ENCODE results near the gene ADPRHL1.

GRCh38 chr13:113471844-113472243 lies 18.6 kb upstream of the ADPRHL1 start:
- TF ChIP-seq MAX (IDR thresholded peaks at IDR 0.05) = no peak
- TF ChIP-seq EP300 (IDR thresholded peaks at IDR 0.05; ENCODE audit: borderline replicate concordance) = no peak
- no peak for TF ChIP-seq FOXM1 (IDR thresholded peaks at IDR 0.05; ENCODE audit: borderline replicate concordance, low read depth)
- no peak for TF ChIP-seq CEBPB (IDR thresholded peaks at IDR 0.05)
- TF ChIP-seq TAF1 (IDR thresholded peaks at IDR 0.05; ENCODE audit: low read depth) = no peak
- TF ChIP-seq TEAD4 (IDR thresholded peaks at IDR 0.05) = no peak
- TF ChIP-seq REST (IDR thresholded peaks at IDR 0.05; ENCODE audit: low read depth) = no peak
- no peak for TF ChIP-seq YY1 (IDR thresholded peaks at IDR 0.05; ENCODE audit: low read depth)
- TF ChIP-seq CREB1 (IDR thresholded peaks at IDR 0.05; ENCODE audit: low read depth) = no peak
- TF ChIP-seq USF1 (IDR thresholded peaks at IDR 0.05) = no peak
